Heart right ventricle (tissue), 16 donors: Measurements from ENCODE around the gene KCNMA1. TPM values are rescaled to one million over a fixed set of nuclear protein-coding genes. Genes with fewer than 3 reads are reported as not detected.

Source experiments
- ATAC-seq, 8 donors: fragments of 200-7000 bp; cut with Tn5 transposase; one replicate each; pipeline ENCODE4 v1.9.1; 2020; ENCODE audit warnings: mild to moderate bottlenecking in 8 of 8, moderate library complexity in 8 of 8, moderate number of reproducible peaks in 1 of 8
- DNase-seq, 2 donors: peaks; one replicate each; pipeline ENCODE4 v3.0.0-alpha.2; 2020
- H3K27ac ChIP-seq, 10 donors: fragments of 200-600 bp; sonication (generic) in 2 of 10; one replicate each; pipeline versions ENCODE4 v1.5.0 to v1.8.0; 2020 to 2022; ENCODE audit warnings: mild to moderate bottlenecking in 3 of 10
- H3K27me3 ChIP-seq, 7 donors: fragments of 200-600 bp; one replicate each; pipeline ENCODE4 v1.8.0; 2021 to 2022; ENCODE audit warnings: mild to moderate bottlenecking in 2 of 7
- H3K36me3 ChIP-seq, 9 donors: fragments of 200-600 bp; sonication (generic) in 1 of 9; one replicate each; pipeline versions ENCODE4 v1.5.0 to v1.8.0; 2020 to 2022; ENCODE audit warnings: mild to moderate bottlenecking in 2 of 9
- H3K4me1 ChIP-seq, 9 donors: fragments of 200-600 bp; sonication (generic) in 1 of 9; one replicate each; pipeline versions ENCODE4 v1.5.0 to v1.8.0; 2020 to 2022; ENCODE audit warnings: mild to moderate bottlenecking in 4 of 9
- H3K4me3 ChIP-seq, 10 donors: fragments of 200-600 bp; sonication (generic) in 2 of 10; one replicate each; pipeline versions ENCODE4 v1.5.0 to v1.8.0; 2020 to 2022; ENCODE audit warnings: mild to moderate bottlenecking in 7 of 10, moderate library complexity in 2 of 10
- H3K9me3 ChIP-seq, 11 donors: fragments of 200-600 bp in 10 of 11; sonication (generic) in 2 of 11; one replicate each; pipeline versions ENCODE4 v1.5.0 to v1.8.0; 2013 to 2022; ENCODE audit warnings: mild to moderate bottlenecking in 2 of 11, control low read depth in 1 of 11, moderate library complexity in 1 of 11
- WGBS, 2 donors: extraction: QIAGEN DNeasy Blood & Tissue Kit; methylation state at CpG; one replicate each; pipeline ENCODE4 v1.1.7; 2013; ENCODE audit warnings: inconsistent platforms in 1 of 2; 5-methylcytosine and 5-hydroxymethylcytosine counted together
- intact Hi-C, 10 donors: fragments of 100-400 bp; cut with DNase I; formaldehyde crosslinking; loops; one replicate each; pipeline versions ENCODE4 v1.11.1 to v1.14.2; 2022
- polyA plus RNA-seq, 2 donors: library from polyadenylated mRNA; stranded (reverse); fragments of 200-250 nt; gene quantifications; one replicate each; pipeline ENCODE4 v1.2.3, GENCODE V29; 2013
- total RNA-seq, 10 donors: library from RNA; stranded (reverse); fragmentation: NEBNext Ultra II Directional in 3 of 10; extraction: Animal tissue kit (Norgen Biotek cat#: 25700) in 3 of 10; gene quantifications; one replicate each; pipeline versions ENCODE4 v1.2.1 to v1.2.4, GENCODE V29; 2021 to 2023
- TF ChIP-seq, protein P1 (sequence below), 9 donors: fragments of 200-600 bp; sonication (generic) in 2 of 9; IDR thresholded peaks; one replicate each; pipeline versions ENCODE4 v1.5.0 to v1.8.0; 2021 to 2022; ENCODE audit warnings: antibody characterized with exemption in 9 of 9, mild to moderate bottlenecking in 5 of 9, moderate library complexity in 1 of 9
- donor health status: Arrhythmogenic right ventricular cardiomyopathy.
- donor health status: ischemic (EF 13 %, LVEDD 7.1; RV severe dilation, severe dysfunction).
- donor health status: healthy with polysubstance abuse.
- donor health status: DM: no; HTN: yes; CAD: no.
- donor health status: DM: no; HTN: no; CAD: no.
- donor health status: ischemic (EF 25% LVEDD 6.9; RV normal size, moderate dysfunction).
- donor health status: ischemic (EF 25% LVEDD 5.7; RV mildly dilated, moderate dysfunction).
- donor health status: healthy.
- donor health status: DM: yes; HTN: yes; CAD: no.
- donor health status: Ischemic cardiomyopathy.
- donor health status: ischemic (EF 35%, LVEDD 5.7; RV mildly dilated, moderate dysfunction).
- donor health status: nonischemic (EF 11% LVEDD 7.7; RV severe dilation, severe dysfunction).
- donor health status: DM: yes; HTN: yes; CAD: no.
- donor health status: PGD.
- donor health status: ischemic (EF 29% LVEDD 5.4; RV normal size, mild dysfunction).
- donor health status: nonischemic (EF 23%, LVEDD 6.1; RV moderate dilation, normal function).

Gene KCNMA1
- total and polyA plus RNA-seq, 12 donors, result 0.59 to 5.3 (median 1.6) TPM

DNA sequence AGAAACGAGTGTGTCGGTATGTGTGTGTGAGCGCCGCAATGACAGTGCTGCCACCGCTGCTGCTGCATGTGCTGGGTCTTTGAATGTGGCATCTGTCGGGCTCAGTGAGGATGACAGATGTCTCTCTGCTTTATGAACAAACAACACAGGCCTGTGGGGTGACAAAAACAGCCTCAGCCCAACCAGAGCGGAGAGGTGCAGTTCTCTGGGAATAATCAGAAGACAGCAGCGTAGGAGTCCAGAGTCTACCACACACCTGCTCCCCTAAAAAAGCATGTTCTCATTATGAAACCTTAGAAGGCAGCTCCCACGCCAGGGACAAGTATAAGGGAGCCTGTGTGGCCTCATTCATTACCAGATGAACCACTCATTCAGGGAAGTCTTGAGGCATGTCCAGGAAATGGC lies 278.3 kb downstream of the KCNMA1 start:
- Histone ChIP-seq H3K4me1 (no peaks in the 10 kb centered on the region), H3K27me3 (peaks cover 0 to 8% (median 3%) of the 10 kb centered on the region in 7 donors), H3K27ac (no peak overlapping the region), H3K36me3 (no peaks in the 10 kb centered on the region), H3K9me3 (no peaks in the 10 kb centered on the region), H3K4me3 (no peak overlapping the region)
- DNase-seq (no peak), ATAC-seq (no peak)
- TF ChIP-seq, protein P1, sequence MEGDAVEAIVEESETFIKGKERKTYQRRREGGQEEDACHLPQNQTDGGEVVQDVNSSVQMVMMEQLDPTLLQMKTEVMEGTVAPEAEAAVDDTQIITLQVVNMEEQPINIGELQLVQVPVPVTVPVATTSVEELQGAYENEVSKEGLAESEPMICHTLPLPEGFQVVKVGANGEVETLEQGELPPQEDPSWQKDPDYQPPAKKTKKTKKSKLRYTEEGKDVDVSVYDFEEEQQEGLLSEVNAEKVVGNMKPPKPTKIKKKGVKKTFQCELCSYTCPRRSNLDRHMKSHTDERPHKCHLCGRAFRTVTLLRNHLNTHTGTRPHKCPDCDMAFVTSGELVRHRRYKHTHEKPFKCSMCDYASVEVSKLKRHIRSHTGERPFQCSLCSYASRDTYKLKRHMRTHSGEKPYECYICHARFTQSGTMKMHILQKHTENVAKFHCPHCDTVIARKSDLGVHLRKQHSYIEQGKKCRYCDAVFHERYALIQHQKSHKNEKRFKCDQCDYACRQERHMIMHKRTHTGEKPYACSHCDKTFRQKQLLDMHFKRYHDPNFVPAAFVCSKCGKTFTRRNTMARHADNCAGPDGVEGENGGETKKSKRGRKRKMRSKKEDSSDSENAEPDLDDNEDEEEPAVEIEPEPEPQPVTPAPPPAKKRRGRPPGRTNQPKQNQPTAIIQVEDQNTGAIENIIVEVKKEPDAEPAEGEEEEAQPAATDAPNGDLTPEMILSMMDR (IDR thresholded peaks at IDR 0.05), result no peak
- intact Hi-C loops, result no loop called here
- 90% methylated on average over 9 of the region's 9 CpGs for WGBS, 2 donors

DNA sequence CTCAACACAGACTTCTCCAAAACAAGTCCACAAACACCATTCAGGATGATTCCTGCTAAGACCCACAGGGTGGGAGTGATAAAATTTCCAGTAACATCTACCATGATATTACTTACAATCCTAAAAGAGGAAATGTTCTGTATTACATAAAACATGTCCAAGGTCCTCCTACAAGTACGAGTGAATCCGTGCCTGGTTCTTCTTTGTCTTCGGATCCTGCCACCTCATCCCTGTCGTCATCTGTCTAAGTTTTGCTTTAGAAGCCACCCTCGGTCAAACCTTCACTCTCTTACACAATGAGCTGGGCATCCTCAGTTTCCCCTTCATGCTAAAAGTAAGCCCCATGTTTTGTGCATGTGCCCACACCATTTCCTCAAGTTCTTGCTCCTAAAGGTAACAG lies 279.0 kb downstream of the KCNMA1 start:
- 85% methylated on average over 5 of the region's 5 CpGs for WGBS, 2 donors
- ATAC-seq (no peak), DNase-seq (no peak)
- no peaks in the 10 kb centered on the region for H3K36me3 ChIP-seq
- intact Hi-C loops, result no loop called here
- H3K27ac ChIP-seq, result no peak overlapping the region
- H3K4me1 ChIP-seq, result no peaks in the 10 kb centered on the region
- no peaks in the 10 kb centered on the region for H3K9me3 ChIP-seq
- no peak overlapping the region for H3K4me3 ChIP-seq
- TF ChIP-seq, protein P1 (IDR thresholded peaks at IDR 0.05), result no peak
- peaks cover 0 to 8% (median 3%) of the 10 kb centered on the region in 7 donors for H3K27me3 ChIP-seq

DNA sequence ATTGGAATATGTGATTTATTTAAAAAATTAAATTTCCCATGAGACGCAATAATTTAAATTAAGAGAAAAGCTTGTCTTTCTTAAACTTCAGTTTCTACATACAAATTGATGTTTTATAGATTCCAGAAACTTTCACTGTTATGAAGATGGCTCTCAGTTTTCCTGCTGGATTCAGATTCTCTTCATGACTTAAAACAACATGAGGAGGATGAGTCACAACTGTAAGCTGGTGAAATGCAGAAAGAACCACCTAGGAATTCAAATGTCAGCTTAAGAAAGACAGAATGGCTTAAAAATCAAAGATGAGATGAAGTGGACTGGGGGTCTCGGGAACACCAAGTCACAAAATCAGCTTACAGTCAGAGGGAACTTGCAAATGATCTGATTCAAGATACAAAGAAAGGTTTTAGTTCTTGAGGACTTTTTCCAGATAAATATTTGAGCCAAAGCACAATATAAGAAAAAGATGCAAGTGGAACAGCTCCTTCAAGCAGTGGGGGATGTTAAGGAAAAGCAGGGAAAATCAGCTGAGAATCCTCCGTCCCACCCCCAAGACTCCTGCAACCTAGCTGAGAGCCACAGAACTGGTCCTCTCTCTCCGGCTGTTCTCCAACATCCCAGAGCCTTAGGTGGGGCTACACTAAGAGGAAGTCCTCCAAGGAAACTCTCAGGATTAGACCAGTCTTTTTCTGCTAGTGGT lies 279.8 kb downstream of the KCNMA1 start:
- 71 to 74% methylated on average over 4 of the region's 4 CpGs for WGBS, 2 donors
- no peak for ATAC-seq
- TF ChIP-seq, protein P1 (IDR thresholded peaks at IDR 0.05), result no peak

DNA sequence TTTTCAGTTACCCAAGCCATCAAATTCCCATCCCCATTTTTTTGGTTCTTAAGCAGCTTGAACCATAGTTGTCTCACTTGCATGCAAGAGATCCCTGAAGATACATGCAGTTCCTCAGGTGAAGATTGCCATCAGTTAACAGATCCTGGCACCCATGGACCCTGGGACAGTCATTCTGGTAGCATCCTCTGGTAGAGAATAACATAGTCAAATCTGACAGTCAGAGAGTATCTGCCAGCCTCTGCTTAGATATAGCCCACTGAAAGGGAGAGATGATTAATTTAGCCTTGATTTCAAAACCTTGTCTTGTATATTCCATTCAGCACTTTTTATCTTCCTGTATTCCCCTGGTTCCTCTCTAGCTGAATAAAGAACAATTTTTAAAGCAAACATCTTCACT lies 280.4 kb downstream of the KCNMA1 start:
- DNase-seq (no peak), ATAC-seq (no peak)
- no peak overlapping the region for H3K27ac ChIP-seq
- peaks cover 0 to 8% (median 3%) of the 10 kb centered on the region in 7 donors for H3K27me3 ChIP-seq
- TF ChIP-seq, protein P1 (IDR thresholded peaks at IDR 0.05), result no peak
- no peaks in the 10 kb centered on the region for H3K36me3 ChIP-seq
- no peaks in the 10 kb centered on the region for H3K4me1 ChIP-seq
- intact Hi-C loops, result no loop called here
- H3K9me3 ChIP-seq, result no peaks in the 10 kb centered on the region
- no peak overlapping the region for H3K4me3 ChIP-seq

More for the DNA sequence above, 279.8 kb downstream of the KCNMA1 start:
- Histone ChIP-seq H3K36me3 (no peaks in the 10 kb centered on the region), H3K9me3 (no peaks in the 10 kb centered on the region), H3K27me3 (peaks cover 0 to 8% (median 3%) of the 10 kb centered on the region in 7 donors), H3K27ac (no peak overlapping the region), H3K4me1 (no peaks in the 10 kb centered on the region), H3K4me3 (no peak overlapping the region)
- DNase-seq, result no peak
- intact Hi-C loops, result no loop called here
